NK-92 treated with Interleukin-12 subunit alpha and Interleukin-12 subunit beta, amount 100 ng/mL, for 24 hours (cell line): ENCODE results near the gene SLC32A1.

Experiments
- DNase-seq: peaks from one replicate; lab custom pipeline; 2025; lab: John Stamatoyannopoulos, UW

The SLC32A1 gene

DNA sequence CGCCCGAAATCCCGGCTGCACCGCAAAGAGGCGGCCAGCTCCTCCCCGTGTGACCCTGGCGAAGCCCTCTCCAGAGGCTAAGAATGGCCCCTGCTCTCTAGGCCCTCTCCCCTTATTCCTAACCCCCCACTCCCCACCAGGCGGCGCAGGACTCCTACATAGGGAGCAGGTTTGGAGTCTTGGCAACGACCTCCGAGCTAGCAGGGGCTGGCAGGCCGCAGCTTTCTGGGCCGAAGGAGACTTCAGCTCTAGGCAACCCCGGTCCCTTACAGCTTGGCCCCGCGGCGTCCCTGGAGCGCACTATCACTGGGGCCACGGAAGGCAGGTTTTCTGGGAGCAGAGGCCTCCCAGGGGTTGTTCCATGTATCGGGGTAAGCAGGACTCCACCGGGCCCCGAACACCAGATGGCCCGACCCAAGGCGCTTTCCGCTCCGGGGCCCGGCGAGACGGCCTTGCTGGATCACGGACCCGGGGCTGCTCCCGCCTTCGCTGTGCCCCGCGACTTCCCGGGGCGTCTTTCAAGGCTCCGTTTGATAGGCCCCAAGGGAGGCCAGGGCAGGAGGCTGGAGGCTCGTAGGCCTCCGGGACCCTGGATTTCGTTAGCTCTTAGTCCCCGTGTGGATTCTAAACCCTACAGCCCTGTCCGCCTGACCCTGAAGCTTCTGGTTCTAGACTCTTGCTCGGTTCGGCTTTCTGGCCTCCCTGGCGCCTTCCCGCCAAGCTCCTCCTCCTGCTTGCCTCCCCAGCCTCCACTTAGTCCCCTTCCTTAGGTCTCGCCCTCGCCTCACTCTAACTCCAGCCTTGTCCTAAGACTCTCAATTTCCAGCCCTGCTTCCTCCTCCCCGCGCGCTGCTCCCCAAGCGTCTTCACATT is 1.9 kb downstream of the SLC32A1 start:
- no peak for DNase-seq

DNA sequence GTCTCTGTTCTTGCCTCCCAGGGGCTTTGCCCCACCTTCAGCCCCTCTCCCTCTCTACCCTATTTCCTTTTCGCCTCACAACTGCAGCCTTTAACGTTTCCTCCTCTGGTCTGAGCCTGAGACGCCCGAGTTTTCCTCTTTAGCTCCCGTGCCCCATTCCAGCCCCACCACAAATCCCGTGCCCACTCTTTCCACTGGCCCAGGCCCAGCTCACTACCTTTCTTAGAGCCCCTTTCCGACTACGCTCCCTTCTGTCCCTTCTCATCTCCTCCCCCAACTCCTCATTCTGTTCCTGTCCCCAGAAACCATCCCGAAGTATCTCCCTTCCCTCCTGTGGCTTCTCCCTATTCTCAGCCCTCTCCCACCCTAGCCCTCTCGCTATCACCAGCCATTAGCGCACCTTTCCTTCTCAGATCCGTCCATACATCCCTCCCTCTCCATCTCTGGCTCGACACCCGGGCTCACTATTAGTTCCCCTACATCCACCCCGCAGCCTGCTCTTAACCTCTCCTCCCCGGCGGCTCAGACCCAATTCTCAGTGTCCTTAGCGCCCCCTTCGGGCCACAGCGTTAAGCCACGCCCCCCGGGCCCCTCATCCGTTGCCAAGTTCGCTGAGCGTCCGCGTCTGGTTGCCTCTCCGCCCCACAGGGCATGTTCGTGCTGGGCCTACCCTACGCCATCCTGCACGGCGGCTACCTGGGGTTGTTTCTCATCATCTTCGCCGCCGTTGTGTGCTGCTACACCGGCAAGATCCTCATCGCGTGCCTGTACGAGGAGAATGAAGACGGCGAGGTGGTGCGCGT is 2.7 kb downstream of the SLC32A1 start:
- no peak for DNase-seq

DNA sequence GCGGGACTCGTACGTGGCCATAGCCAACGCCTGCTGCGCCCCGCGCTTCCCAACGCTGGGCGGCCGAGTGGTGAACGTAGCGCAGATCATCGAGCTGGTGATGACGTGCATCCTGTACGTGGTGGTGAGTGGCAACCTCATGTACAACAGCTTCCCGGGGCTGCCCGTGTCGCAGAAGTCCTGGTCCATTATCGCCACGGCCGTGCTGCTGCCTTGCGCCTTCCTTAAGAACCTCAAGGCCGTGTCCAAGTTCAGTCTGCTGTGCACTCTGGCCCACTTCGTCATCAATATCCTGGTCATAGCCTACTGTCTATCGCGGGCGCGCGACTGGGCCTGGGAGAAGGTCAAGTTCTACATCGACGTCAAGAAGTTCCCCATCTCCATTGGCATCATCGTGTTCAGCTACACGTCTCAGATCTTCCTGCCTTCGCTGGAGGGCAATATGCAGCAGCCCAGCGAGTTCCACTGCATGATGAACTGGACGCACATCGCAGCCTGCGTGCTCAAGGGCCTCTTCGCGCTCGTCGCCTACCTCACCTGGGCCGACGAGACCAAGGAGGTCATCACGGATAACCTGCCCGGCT is 3.4 kb downstream of the SLC32A1 start:
- no peak for DNase-seq

DNA sequence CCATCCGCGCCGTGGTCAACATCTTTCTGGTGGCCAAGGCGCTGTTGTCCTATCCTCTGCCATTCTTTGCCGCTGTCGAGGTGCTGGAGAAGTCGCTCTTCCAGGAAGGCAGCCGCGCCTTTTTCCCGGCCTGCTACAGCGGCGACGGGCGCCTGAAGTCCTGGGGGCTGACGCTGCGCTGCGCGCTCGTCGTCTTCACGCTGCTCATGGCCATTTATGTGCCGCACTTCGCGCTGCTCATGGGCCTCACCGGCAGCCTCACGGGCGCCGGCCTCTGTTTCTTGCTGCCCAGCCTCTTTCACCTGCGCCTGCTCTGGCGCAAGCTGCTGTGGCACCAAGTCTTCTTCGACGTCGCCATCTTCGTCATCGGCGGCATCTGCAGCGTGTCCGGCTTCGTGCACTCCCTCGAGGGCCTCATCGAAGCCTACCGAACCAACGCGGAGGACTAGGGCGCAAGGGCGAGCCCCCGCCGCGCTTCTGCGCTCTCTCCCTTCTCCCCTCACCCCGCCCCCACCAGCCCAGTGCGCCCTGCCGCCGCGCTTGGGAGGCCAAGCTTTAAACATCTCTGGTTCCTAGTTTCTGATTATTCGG is 4.0 kb downstream of the SLC32A1 start:
- DNase-seq = no peak

DNA sequence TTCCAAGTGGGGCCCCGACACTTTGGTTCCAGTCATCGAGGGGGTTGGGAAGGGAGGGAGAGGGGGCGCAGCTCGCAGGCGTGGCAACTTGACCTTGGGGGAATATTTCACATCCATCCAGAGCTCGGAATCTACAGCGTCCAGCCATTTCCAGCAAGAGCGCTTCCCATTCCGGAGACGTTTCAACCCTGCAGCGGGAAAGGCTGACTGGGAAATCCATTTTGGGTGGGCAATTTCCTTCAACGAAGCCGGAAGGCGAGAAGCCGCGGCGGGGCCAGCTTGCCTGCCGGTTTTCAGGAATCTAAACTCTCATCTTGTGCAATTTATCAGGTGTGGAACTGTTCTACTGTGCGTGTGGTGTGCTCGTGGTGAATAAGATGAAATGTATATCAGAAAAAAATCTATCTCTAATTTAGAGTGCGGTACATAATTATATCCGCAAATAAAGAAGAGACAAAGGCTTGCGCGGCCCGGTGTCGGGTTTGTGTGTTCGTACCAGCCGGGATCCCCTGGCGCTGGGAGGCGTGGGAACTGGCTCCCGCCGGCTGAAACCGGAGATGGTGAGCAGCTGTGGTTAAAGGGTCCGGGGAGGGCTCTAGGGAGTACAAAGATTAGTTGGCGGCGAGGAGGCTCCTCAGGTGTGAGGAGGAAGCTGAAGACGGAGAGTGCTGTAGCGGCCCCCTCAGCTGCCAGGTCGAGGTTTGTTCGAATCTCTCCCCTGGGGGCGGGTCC is 4.8 kb downstream of the SLC32A1 start:
- no peak for DNase-seq

DNA sequence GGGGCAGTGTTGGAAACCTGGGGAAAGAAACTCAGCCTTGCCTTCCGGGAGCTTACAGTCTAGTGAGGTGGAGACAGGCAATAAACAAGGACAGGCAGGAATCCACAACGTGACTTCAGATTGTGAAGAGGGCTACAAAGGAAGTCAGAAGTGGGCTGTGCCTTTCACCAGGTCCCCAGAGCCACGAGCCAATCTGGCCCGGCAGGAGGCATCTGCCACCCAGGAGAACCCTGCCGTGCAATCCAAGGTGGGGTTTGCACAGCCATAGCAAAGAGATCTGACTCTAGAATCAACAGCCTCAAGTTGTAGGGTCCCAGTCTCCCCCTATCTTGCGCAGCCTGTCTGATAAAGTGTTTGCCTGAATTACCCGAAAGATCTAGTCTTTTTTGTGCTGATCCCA is 5.5 kb downstream of the SLC32A1 start:
- DNase-seq = no peak

DNA sequence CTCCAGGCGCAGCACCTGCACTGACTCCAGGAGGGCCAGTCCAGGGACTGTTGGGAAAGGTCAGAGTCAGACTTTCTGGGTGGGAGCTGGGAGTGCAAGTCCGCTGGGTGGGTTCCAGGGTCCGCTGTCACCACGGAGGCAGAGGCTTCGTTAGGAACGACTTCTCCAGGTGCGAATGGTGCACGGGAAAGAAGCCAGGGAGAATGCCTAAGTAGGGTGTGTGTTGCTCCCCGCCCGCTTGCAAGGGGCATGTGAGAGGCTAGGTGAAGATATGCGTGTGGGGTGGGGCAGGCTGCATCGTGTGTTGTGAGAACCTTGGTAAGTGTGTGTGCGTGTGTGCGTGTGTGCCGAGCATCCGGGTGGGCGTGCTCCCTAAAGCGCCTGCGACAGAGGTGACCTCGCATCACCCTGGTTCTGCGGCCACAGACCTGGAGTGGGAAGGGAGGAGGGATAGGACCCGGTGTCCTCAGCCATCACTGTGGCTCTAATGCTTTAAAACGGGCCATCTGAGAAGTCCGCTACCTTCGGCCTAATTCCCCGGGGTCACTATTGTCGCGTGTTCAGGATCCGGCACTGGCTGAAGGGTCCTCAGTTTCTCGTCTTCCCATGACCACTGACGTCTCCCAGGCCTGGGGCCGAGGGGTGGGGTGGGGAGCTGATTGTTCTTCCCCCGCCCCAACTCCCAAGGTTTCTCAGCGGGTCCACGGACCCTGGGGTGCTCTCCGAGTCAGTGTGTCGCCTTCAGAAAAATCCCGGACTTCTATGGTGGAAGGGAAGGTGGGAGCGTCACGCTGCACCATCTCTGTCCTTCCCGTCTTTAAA is 6.1 kb downstream of the SLC32A1 start:
- no peak for DNase-seq

DNA sequence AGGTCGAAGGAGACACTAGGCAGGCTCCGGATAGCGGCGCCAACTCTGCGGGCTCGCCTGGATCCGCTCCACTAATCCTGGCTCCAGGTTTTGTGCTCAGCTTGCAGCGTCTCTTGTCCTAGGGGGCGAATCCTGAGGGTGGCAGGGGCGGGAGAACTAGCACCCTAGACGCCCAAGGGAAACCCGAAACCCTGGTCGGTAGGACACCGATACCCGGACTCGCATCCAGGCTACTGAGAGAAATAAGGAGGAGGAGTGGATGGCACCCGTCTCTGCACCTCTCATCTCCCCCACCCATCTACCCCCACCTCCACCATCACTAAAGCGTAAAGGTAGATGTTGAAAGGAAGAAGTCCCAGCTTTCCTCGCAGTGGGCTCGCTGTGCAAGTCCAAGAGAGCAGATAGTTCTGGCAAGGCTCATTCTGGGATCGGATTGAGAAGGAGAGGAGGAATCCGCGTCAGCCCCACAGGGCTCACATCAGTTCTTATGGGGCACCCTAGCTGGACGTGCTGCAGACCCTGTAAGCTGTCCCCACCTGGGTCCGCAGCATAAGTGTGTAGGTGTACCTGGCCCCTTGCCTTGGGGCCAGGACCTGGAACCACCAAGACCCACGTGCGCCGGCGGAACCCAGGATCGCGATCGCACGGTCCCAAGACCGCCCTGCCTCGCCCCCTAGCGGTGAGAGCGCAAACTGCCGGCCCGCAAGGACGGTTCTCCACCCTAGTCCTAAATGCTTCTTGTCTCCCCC is 6.9 kb downstream of the SLC32A1 start:
- peak; percentile 41 for DNase-seq

DNA sequence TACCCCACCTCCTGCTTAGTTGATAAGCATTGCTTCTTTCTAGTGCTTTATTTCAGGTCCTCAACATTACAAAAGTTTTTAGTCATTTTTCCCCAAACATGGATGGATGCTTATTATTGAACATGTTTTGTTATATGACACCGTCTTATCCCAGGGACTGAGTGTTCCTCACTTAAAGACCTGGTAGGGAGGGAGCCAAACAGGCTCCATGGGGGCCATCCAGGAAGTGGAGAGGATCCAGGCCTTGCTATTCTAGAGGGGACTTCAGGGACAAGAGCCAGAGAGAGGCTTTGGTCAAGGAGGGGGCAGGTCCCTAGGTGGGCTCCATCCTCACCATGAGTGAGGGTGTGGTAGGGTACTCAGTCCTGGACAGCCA is 7.4 kb downstream of the SLC32A1 start:
- DNase-seq = no peak

DNA sequence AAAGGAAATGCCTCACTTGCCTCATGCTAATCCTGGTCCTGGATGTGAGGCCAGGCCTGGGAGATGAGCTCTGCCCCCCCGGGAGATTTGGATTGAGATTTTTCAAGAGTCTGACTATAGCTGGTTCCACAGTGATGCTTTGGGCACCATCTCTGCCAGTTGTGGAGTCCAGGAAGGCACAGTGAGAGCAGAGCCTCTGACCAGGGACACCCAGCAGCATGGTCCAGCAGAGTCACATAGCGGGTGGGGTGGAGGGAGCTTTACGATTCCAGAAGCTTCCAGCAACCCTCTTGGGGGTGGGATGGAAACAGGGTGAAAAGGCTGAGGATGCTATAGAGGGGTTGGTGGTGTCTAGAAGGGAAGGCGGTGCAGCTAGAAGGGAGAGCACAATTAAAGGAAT is 8.7 kb downstream of the SLC32A1 start:
- DNase-seq = no peak

DNA sequence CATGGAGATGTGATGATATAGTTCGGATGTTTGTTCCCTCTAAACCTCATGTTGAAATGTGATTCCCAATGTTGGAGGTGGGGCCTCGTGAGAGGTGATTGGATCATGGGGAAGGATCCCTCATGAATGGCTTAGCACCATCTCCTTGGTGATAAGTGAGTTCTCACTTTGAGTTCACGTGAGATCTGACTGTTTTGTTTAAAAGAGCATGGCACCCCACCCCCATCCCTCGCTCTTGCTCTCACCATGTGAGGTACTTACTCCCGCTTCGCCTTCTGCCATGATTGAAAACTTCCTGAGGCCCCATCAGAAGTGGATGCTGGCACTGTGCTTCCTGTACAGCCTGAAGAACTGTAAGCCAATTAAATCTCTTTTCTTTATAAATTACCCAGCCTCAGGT is 10.9 kb downstream of the SLC32A1 start:
- DNase-seq = no peak

DNA sequence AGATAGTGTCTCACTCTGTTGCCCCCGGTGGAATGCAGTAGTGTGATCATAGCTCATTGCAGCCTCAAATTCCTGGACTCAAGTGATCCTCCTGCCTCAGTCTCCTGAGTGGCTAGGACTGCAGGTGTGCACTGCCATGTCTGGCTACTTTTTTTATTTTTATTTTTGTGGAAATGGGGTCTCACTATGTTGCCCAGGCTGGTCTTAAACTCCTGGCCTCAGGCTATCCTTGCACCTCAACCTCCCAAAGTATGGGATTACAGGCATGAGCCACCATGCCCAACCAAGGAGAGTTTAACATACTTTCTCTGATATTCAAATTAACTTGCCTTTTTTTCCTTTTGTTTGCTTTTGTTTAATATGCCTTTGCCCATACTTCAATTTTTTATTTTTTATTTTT is 13.6 kb downstream of the SLC32A1 start:
- no peak for DNase-seq

DNA sequence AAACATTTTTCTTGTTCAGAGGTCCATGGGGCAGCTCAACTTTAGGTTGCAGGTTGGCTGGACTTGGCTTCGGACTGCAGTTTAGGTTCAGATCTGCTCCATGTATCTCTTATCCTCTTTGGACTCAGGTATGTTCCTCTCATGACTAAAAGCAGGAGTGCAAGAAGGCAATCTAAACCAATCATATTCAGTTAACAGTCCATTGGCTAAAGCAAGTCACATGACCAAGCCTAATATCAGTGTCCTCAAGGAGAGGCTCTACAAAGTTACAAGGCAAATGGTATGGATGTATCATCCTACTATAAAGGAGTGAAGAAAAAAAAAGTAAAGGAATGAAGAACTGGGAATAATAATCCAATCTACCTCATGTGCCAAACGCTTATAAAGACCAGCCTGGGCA is 21.5 kb downstream of the SLC32A1 start:
- DNase-seq = no peak

DNA sequence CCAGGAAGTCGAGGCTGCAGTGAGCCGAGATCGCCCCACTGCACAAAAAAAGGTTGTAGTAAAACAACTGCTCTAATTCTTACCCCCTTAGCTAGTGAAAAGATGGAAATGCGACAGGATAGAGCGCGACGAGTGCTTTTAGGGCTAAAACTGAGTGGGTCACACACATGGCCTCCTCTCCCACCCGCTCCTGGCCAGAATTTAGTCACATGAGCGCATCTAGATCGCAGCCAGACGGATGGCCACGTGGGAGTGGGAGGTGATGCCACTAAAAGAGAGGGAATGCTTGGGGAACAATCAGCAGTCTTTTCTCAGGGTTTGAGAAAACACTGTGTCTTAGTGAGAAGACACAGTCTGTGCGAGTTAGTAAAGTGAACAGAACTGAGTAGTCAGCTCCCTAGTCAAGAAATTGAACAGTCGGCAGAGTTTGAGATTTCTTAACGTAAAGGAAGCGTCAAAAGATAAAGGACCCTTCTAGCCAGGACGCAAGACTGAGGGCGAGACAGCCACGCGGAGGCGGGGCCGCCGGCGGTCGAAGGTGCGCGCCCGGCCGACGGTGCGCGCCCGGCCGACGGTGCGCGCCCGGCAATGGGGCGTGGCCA is 23.3 kb downstream of the SLC32A1 start:
- DNase-seq = no peak

DNA sequence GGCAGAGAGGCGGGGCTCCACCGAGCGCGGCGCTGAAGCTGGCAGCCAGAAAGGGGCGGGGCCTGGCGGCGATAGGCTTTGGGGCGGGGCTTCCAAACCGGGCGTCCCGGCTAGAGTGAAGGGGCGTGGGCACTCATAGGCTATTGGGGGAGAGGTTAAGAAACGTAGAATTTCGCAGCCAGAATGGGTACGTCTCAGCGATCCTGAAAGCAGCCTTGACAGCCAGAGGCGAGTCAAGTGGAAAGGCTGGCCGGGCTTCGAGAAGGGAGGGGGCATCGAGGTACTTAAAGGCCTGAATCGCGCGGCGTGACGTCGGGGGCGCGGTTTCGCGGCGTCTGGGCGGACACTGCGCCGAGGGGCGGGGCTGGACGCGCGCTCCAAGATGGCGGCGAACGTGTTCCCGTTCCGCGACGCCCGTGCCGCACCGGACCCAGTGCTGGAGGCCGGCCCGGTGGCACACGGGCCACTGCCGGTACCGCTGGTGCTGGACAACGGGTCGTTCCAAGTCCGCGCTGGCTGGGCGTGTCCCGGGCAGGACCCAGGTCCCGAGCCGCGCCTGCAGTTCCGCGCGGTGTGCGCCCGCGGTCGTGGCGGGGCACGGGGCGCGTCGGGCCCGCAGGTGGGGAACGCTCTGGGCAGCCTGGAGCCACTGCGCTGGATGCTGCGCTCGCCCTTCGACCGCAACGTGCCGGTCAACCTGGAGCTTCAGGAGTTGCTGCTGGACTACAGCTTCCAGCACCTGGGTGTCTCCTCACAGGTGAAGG is 24.0 kb downstream of the SLC32A1 start, which contains the start of gene ACTR5:
Gene ACTR5, plus strand, starts transcription at position 364 of the 764 bp plus-strand sequence. Its CDS starts 19 bp downstream, at position 383.
- peak; percentile 91 for DNase-seq

DNA sequence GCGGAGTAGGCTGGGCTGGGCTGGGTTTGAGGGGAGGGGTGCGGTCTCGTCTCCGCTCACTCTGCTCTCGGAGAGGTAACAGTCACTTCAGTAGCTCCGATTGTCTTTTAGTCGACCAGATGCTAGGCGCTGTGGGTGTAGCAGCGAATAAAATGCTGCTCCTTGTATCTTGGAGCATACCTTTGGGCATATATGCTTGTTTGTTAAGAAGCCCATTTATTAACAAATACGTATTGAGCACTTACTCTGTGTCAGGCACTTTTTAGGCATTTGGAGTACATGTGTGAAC is 24.5 kb downstream of the SLC32A1 start:
- no peak for DNase-seq

DNA sequence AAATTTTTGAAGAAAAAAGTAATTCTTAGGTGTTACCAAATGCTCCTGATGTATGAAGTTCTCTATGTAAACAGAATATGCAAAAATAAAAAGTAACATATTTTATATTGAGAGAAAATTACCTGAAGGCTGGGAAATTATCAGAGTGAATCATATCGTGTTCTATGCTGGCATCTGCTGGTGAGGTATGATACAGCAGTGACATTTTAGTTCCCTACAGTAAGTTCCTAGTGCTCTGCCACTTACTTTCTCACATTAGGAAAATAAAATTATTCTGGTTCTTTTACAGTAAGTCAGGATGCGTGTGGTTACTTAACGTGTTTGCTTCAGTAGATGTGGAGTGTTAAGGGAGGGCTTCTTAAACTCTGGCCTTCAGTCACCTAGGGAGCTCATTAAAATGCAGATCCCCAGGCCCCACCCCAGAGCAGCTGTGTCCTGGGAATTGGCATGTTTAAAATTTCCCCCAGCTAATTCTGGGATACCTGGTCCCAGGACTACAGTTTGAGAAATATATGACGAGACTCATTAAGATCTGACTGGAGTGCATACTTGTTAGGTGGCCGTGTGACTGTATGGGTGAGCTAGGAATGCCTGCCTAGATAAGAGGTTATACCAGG is 27.2 kb downstream of the SLC32A1 start:
- no peak for DNase-seq

DNA sequence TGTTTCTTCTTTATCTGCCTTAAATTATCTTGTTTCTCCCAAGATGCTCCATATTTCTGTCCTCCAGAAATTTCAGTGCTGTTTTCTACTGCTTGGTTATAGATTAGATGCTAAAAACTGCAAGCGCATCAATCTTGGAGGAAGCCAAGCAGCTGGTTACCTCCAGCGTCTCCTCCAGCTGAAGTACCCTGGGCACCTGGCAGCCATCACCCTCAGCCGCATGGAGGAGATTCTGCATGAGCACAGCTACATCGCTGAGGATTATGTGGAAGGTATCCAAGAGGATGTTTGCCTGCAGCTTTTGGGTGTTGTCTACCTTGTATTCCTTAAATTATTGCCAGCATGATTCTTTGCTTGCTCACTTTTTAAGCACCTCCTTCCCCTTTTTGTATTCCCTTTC is 27.7 kb downstream of the SLC32A1 start:
- no peak for DNase-seq

DNA sequence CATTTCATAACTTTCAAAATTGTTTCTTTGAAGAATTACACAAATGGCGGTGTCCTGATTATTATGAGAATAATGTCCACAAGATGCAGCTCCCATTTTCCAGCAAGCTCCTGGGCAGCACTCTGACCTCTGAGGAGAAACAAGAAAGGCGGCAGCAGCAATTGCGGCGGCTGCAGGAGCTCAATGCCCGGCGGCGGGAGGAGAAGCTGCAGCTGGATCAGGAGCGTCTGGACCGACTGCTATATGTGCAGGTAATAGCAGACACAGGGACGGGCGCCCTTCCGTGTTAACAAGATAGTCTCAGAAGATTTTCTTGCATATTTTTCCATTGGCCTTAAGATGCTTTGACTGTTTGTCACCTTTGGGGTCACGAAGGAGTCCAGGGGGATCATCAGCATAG is 30.6 kb downstream of the SLC32A1 start:
- no peak for DNase-seq
